GM20431 (cell line): ENCODE results near the gene SIPA1.

ENCODE experiments used
- in situ Hi-C: fragments of 300-500 bp; cut with MseI, MboI; formaldehyde crosslinking; loops from one replicate; pipeline ENCODE4 v1.15.0; 2020; ENCODE audit warnings: low sequenced_read_pairs; ENCODE audit not compliant: unreplicated experiment

SIPA1 gene

GRCh38 chr11:65641297-65642013, 3.6 kb downstream of the SIPA1 start:
- in situ Hi-C loops, result no loop called here

- in situ Hi-C loops, result no loop called here
Measured at GRCh38 chr11:65642014-65642671, 4.2 kb downstream of the SIPA1 start.

GRCh38 chr11:65643971-65644370, 6.1 kb downstream of the SIPA1 start:
- in situ Hi-C loops, result no loop called here

DNA sequence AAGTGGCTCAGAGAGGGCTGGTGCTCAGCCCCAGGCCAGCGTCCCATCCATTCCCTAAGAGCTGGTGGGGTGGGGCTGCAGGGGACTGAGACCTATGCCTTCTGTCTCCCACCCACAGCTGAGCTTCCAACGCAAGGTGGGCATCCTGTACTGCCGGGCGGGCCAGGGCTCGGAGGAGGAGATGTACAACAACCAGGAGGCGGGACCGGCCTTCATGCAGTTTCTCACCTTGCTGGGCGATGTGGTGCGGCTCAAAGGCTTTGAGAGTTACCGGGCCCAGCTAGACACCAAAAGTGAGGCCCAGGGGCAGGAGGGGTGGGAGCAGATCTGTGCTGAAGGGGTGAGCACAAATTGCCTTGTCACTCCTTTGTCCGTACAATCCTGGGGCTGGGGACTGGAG, 6.9 kb downstream of the SIPA1 start:
- in situ Hi-C loops, result no loop called here

- in situ Hi-C loops, result no loop called here
Measured at GRCh38 chr11:65645710-65646109, 7.8 kb downstream of the SIPA1 start.

DNA sequence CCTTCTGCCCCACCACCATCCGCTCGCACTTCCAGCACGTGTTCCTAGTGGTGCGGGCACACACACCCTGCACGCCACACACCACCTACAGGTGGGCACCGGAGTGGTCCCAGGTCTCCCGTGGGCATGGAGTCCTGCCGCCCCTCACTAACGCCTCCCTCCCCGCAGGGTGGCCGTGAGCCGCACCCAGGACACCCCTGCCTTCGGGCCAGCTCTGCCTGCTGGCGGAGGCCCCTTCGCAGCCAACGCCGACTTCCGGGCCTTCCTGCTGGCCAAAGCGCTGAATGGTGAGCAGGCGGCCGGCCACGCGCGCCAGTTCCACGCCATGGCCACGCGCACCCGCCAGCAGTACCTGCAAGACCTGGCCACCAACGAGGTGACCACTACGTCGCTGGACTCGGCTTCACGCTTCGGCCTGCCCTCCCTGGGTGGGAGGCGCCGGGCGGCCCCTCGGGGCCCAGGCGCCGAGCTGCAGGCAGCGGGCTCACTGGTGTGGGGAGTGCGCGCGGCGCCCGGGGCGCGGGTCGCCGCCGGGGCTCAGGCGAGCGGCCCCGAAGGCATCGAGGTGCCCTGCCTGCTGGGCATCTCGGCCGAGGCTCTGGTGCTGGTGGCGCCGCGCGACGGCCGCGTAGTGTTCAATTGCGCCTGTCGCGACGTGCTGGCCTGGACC, 8.5 kb downstream of the SIPA1 start:
- in situ Hi-C loops, result no loop called here

- in situ Hi-C loops, result no loop called here
Measured at GRCh38 chr11:65646958-65647701, 9.2 kb downstream of the SIPA1 start.

DNA sequence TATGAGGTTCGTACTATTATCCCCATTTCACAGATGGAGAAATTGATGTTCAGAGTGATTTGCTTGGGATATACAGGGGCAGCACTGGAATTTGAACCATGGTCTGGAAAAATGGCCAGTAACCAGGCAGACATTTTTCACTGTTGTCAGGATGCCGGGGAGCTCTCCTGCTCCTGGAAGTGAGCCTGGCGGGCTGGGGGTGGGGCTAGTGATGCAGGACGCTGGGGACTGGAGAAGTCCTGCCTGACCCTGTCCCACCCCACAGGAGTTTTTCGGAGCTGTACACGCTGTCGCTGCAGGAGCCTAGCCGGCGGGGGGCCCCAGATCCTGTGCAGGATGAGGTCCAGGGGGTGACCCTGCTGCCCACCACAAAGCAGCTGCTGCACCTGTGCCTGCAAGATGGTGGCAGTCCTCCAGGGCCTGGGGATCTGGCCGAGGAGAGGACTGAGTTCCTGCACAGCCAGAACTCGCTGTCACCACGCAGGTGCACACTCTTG, 11.1 kb downstream of the SIPA1 start:
- in situ Hi-C loops, result no loop called here

GRCh38 chr11:65649656-65650546, 12.0 kb downstream of the SIPA1 start:
- in situ Hi-C loops, result no loop called here

- in situ Hi-C loops, result no loop called here
Measured at GRCh38 chr11:65650547-65651338, 12.8 kb downstream of the SIPA1 start.

DNA sequence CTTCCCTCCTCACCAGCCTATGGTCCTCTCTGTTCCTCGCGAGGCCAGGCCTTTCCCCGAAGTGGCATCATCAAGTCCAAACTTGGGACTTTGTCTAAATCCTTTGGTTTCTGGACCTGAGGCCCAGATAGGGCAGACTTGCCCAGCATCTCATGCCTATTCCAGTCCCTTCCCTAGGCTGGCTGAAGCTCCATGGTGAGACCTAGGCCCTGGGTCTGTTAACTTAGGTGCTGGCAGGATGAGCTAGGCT, 13.4 kb downstream of the SIPA1 start:
- in situ Hi-C loops, result no loop called here

DNA sequence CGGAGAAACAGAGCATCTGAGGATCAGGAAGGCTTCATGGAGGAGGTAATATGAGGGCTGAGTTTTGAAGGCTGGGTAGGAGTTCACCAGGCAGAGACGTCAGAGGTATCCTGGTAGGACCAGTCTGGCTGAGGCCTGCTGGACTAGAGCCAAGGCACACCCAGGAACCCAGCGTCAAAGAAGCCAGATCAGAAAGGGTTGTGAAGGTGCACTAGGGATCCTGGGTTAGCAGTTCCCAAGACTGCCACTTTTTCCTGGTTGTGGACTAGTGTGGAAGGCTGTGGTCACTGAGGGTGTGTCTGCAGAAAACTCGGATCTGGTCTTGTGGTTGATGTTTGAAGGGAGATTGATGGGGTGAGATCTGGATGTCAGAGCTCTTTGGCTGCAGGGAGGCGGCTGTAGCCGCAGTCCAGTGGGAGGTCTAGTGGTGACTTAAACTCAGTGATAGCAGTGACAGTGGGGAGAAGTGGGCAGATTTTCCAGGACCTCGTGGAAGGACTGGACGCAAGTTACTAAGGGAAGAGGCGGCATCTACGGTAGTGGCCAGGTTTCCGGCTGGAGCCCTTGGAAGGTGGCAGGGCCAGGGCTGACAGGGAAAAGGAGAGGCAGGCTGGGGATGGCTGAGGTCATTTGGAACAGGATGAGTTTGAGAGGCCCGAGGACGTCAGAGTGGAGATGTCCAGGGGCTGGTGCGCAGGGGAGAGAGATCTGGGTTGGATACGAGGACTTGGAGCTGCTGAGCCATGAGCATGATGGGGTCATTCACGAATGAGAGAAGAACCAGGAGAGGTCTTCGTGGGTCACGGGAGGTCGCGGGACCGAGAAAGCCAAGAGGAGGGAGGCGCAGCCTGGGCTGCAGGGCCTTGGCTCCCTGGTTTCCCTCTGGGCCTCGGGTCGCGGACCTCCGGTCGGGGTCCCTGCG, 13.9 kb downstream of the SIPA1 start:
- in situ Hi-C loops, result no loop called here

DNA sequence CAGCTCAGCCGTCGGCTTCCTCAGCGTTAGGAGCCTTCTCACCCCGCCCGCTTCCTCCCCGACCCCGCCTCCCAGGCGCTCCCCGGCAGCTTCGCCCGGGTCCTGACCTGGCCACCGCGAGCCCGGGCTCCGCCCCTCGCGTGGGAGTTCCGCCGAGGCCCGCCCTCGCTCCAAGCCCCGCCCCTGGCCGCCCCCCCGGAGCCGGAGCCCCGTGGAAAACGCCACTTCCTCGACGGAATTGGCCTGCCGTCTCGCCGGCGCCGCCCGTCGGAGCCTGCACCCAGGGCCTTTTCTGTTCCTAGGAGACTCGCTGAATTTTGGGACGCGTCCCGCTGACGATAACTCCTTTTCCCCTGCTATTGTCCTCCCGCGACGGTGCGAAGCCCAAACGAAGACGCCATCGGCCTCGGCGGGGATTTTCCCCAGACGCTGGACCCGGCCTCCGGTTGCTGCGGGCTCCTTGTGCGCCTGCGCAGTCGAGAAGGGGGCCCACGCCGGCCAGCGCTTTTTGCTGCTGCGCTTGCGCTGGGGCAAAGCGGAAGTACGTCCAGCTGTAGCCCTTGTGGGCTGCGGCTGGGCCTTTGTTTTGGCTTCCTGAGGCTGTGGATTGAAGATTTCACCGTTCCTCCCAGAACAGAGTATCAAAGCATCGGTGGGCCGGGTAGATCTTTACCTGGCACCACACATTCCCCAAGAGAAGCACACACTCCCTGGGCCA, 14.8 kb downstream of the SIPA1 start:
- in situ Hi-C loops, result no loop called here

DNA sequence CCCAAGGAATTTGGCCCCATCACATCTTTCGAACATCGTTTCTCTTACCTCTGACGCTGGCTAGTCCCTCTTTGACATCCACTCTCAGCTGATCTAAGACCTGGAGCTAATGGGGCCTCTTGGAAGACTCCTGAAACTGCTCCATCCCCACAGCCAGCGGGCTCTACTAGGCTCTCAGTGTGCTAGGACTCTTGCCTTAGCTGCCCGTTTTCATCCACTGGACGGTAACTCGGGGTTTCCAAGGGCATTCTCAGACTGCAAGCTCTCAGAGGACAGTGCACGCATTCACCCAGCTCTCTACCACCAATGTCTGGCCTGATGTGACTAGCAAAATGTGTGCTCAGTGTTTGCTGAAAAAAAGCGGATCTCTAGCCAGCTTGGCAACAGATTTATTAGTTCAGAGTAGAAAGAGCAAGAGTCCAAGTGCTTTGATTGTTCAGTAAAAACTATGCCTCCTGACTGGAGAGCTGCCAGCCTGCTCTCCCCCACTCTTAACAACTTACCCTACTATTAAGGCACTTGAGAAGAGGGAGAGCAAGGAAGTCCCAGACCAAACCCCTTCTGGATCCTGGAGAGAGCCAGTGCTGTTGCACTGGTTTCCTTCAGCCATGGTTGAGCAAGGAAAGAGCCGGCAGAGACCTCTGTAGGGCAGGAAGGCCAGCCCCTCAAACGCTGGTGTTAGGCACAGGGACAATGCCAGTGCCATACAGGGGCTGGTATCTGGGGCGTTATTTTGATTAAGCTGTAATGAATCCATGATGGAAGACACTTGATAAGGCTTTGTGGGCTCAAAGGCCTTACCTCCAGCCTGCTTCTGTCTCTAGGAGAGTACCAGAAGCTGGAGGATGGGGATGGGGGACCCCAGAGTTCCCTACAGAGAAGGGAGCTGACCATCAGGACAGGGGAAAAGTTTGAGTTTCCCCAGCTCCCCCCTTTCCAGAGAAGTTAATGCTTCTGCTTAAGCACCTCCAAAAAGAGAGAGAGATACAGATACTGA, 15.6 kb downstream of the SIPA1 start:
- in situ Hi-C loops, result no loop called here

- in situ Hi-C loops, result no loop called here
Measured at GRCh38 chr11:65654375-65655349, 16.8 kb downstream of the SIPA1 start.
